Transverse colon (tissue), 4 donors: ENCODE results near the gene CCM2L. TPM values are rescaled to one million over a fixed set of nuclear protein-coding genes. Genes with fewer than 3 reads are reported as not detected.

Experiments
- DNase-seq: peaks from one replicate; pipeline ENCODE4 v3.0.0-alpha.2; 2019
- H3K27ac ChIP-seq, 4 donors: fragments of 200-600 bp; sonication (generic); 2 replicates each; pipeline ENCODE4 v1.5.1; 2016 to 2018; ENCODE audit warnings: inconsistent platforms in 4 of 4
- H3K27me3 ChIP-seq: fragments of 200-600 bp; sonication (generic); 2 replicates; pipeline ENCODE4 v1.5.1; 2017; ENCODE audit warnings: inconsistent platforms
- H3K36me3 ChIP-seq, 4 donors: fragments of 200-600 bp; sonication (generic); 2 replicates each; pipeline ENCODE4 v1.5.1; 2017 to 2019; ENCODE audit warnings: inconsistent platforms in 4 of 4
- H3K4me1 ChIP-seq, 4 donors: fragments of 200-600 bp; sonication (generic); 2 replicates each; pipeline ENCODE4 v1.5.1; 2017 to 2020; ENCODE audit warnings: inconsistent platforms in 4 of 4
- H3K4me3 ChIP-seq, 4 donors: fragments of 200-600 bp; sonication (generic); 1 replicate in 1 of 4; 2 replicates in 3 of 4; pipeline versions ENCODE4 v1.5.1 to v1.6.1; 2017 to 2019; ENCODE audit warnings: inconsistent platforms in 4 of 4
- H3K9me3 ChIP-seq, 2 donors: fragments of 200-600 bp; sonication (generic); 2 replicates each; pipeline ENCODE4 v1.5.1; 2017 to 2019; ENCODE audit warnings: inconsistent platforms in 2 of 2
- CTCF ChIP-seq, 5 experiments: fragments of 200-600 bp in 3 of 5; fragments of 450-650 bp in 2 of 5; sonication (generic) in 3 of 5; IDR thresholded peaks; 1 replicate in 2 of 5; 2 replicates in 3 of 5; pipeline ENCODE4 v1.5.1; 2016 to 2017; ENCODE audit warnings: antibody characterized with exemption in 5 of 5, inconsistent platforms in 3 of 5, mild to moderate bottlenecking in 2 of 5, moderate library complexity in 1 of 5
- EP300 ChIP-seq: sonication (generic); formaldehyde crosslinking; IDR thresholded peaks from one replicate; pipeline ENCODE4 v1.6.1; 2017; ENCODE audit warnings: antibody characterized with exemption, low read depth
- POLR2A ChIP-seq: fragments of 450-650 bp; IDR thresholded peaks from one replicate; pipeline ENCODE4 v1.6.1; 2016; ENCODE audit warnings: antibody characterized with exemption, mild to moderate bottlenecking, moderate library complexity
- POLR2AphosphoS5 ChIP-seq, 3 donors: sonication (generic); formaldehyde crosslinking; IDR thresholded peaks; one replicate each; pipeline ENCODE4 v1.6.1; 2016; ENCODE audit warnings: antibody characterized with exemption in 3 of 3
- WGBS, 2 donors: methylation state at CpG; one replicate each; pipeline ENCODE4 v1.1.5; 2018; ENCODE audit warnings: low coverage in 1 of 2; 5-methylcytosine and 5-hydroxymethylcytosine counted together
- in situ Hi-C, 4 donors: fragments of 200-750 bp; cut with MboI; loops; one replicate each; pipeline versions ENCODE4 v1.15.0 to v1.15.1; 2017; ENCODE audit warnings: low sequenced_read_pairs in 3 of 4, low pct_ligation_motif_present in 1 of 4, low pct_unique_long_range_greater_than_20kb in 1 of 4
- intact Hi-C: fragments of 100-400 bp; cut with DNase I; formaldehyde crosslinking; loops from one replicate; pipeline ENCODE4 v1.15.1; 2023; ENCODE audit warnings: low total_unique reads
- total RNA-seq, 4 donors: library from RNA; depleted of rRNA; stranded (reverse); fragments of >200 nt; gene quantifications; one replicate each; pipeline ENCODE4 v1.1.0, GENCODE V29; 2016

Gene CCM2L
- total RNA-seq, 4 donors from 2014 or later: 1.7 to 4.9 (median 3.0) TPM

DNA sequence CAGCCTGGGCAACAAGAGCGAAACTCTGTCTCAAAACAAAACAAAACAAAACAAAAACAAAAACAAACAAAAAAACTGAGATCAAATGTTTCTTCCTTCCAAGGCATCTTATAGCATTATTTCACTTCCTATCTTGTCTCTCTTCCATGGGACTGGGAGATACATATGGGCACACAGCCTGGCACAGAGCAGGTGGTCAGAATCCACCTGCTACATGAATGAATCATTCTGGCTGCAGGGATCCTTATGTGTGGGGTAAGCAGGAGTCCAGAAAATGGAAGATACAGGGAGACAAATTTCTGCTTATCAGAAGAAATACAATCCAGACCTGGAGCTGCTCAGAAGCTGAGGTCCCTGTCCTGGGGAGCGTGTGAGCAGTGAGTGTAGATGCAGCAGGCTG lies 18.2 kb upstream of the CCM2L start:
- no peak for TF ChIP-seq POLR2A
- no peak for TF ChIP-seq CTCF (IDR thresholded peaks at IDR 0.05)
- TF ChIP-seq EP300: no peak
- TF ChIP-seq POLR2AphosphoS5 (IDR thresholded peaks at IDR 0.05): no peak
- Histone ChIP-seq H3K9me3 (no peaks in the 10 kb centered on the region), H3K4me1 (no peaks in the 10 kb centered on the region), H3K36me3 (no peaks in the 10 kb centered on the region), H3K4me3 (no peak overlapping the region), H3K27me3 (peaks cover 40% of the 10 kb centered on the region), H3K27ac (no peak overlapping the region)
- DNase-seq: no peak
- WGBS, 2 donors: 72% methylated on average over 2 of the region's 2 CpGs; no CpG with 5 or more reads in 1 of the 2 donors
- in situ Hi-C loops: no loop called here
- intact Hi-C loops: no loop called here

DNA sequence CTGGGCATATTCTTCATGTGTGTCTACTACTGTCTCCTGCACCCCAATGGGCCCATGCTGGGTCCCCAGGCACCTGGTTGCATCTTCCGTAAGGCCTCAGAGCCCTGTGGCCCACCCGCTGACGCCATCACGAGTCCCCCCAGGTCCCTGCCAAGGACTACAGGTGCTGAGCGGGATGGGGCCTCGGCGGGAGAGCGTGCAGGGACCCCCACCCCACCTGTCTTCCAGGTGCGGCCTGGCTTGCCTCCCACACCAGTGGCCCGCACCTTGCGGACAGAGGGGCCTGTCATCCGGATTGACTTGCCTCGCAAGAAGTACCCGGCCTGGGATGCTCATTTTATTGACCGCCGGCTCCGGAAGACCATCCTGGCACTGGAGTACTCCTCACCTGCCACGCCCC lies 13.2 kb upstream of the CCM2L start:
- in situ Hi-C loops: no loop called here
- 93% methylated on average over 18 of the region's 18 CpGs; no CpG with 5 or more reads in 1 of the 2 donors for WGBS, 2 donors

DNA sequence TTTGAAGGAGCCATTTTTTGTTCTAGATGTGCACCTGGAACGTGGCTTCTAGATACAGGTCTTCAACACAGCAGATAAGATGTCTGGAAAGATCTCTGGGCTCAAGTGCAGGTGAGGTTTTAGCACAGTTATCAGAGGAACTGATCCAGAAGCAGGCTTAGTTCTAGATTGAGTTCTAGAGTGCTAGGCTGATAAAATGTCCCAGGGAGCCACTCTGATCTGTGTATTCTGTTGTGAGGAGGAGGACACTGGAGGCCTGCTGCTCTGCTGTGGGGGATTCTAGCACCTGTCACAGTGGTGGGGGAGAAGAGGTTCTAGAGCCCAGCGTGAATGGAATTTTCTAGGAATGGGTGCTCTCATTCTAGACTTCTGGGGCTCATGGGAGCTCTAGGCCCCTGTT lies 12.0 kb upstream of the CCM2L start:
- H3K4me1 ChIP-seq: no peaks in the 10 kb centered on the region
- in situ Hi-C loops (no loop called here), intact Hi-C loops (no loop called here)
- H3K4me3 ChIP-seq: no peak overlapping the region
- TF ChIP-seq POLR2AphosphoS5 (IDR thresholded peaks at IDR 0.05) (no peak), CTCF (IDR thresholded peaks at IDR 0.05) (no peak), POLR2A (no peak), EP300 (no peak)
- H3K9me3 ChIP-seq: no peaks in the 10 kb centered on the region
- peaks cover 39% of the 10 kb centered on the region for H3K27me3 ChIP-seq
- 25 to 57% methylated on average over 1 to 2 of the region's 2 CpGs for WGBS, 2 donors
- no peak for DNase-seq
- no peaks in the 10 kb centered on the region for H3K36me3 ChIP-seq
- H3K27ac ChIP-seq: no peak overlapping the region

More for the DNA sequence above, 13.2 kb upstream of the CCM2L start:
- Histone ChIP-seq H3K27me3 (peaks cover 41% of the 10 kb centered on the region), H3K27ac (no peak overlapping the region), H3K36me3 (no peaks in the 10 kb centered on the region), H3K9me3 (no peaks in the 10 kb centered on the region), H3K4me3 (no peak overlapping the region), H3K4me1 (no peaks in the 10 kb centered on the region)
- intact Hi-C loops: no loop called here
- TF ChIP-seq POLR2AphosphoS5 (IDR thresholded peaks at IDR 0.05) (no peak), POLR2A (no peak), EP300 (no peak), CTCF (IDR thresholded peaks at IDR 0.05) (no peak)
- DNase-seq: no peak

DNA sequence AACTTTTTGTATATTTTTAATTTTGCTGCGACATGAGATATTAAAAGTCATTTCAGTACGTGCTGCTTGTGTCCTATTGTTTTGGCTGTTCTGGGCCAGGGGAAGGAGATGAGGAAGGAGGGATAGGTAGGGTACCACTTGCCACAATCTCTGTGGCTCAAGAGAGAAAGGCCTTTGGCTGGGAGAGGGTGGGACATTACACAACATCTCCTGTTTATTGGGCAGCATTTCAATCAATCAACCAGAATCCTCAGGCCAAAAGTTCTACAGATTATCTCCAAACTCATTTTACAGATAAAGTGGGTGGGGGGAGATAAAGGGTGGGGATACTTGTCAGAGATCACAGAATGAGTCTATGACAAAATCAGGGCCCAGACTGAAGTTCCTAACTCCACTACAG lies 6.9 kb upstream of the CCM2L start:
- 63 to 77% methylated on average over 2 of the region's 2 CpGs for WGBS, 2 donors
- H3K27ac ChIP-seq: no peak overlapping the region
- H3K36me3 ChIP-seq: no peaks in the 10 kb centered on the region
- intact Hi-C loops: no loop called here
- TF ChIP-seq POLR2AphosphoS5 (IDR thresholded peaks at IDR 0.05) (no peak), POLR2A (no peak), CTCF (IDR thresholded peaks at IDR 0.05) (no peak), EP300 (no peak)
- no peak overlapping the region for H3K4me3 ChIP-seq
- H3K27me3 ChIP-seq: peaks cover under 1% of the 10 kb centered on the region
- no peaks in the 10 kb centered on the region for H3K4me1 ChIP-seq
- no peaks in the 10 kb centered on the region for H3K9me3 ChIP-seq
- DNase-seq: no peak
- in situ Hi-C loops: no loop called here
